ENCODE results near the gene MS4A7.

MS4A7 gene

GRCh38 chr11:60376601-60377000 lies 1.7 kb upstream of the MS4A7 start:
- DNase-seq (ENCODE audit: low read depth, low spot score): no peak
- no peak overlapping the region for H3K4me3 ChIP-seq (ENCODE audit: low read depth, low read length)
- in situ Hi-C loops (cut with HindIII; ENCODE audit: low sequenced_read_pairs): no loop called here
- no peak for TF ChIP-seq CTCF (IDR thresholded peaks at IDR 0.05; ENCODE audit: low read depth, low read length)

GRCh38 chr11:60377401-60378136 lies 763 bp upstream of the MS4A7 start:
- in situ Hi-C loops (cut with HindIII; ENCODE audit: low sequenced_read_pairs): no loop called here
- no peak overlapping the region for H3K4me3 ChIP-seq (ENCODE audit: low read depth, low read length)
- TF ChIP-seq CTCF (IDR thresholded peaks at IDR 0.05; ENCODE audit: low read depth, low read length): no peak
- DNase-seq (ENCODE audit: low read depth, low spot score): no peak

DNA sequence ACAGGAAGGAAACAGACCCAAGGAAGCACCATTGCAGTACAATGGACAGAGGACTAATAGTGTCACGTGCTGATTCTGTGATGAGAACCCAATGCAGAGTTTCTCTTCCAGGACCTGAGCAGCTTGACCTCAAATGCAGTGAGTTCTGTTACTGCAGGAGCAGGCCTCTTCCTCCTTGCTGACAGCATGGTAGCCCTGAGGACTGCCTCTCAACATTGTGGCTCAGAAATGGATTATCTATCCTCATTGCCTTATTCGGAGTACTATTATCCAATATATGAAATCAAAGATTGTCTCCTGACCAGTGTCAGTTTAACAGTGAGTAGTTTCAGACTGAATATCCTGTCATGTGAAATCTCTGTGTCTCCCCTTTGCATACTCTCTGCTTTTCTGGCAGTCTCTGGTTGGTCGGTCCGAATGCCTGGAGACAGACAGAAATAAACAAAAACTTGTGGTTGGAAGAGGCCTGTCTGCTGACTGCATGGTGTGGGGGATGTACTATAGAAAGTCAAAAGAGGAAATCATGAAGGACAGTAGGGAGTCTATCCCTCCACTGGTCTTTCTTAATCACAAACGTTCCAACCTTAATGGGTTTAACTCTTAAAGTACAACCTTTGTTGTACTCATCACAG lies 11.1 kb downstream of the MS4A7 start:
- no peak for DNase-seq (ENCODE audit: low read depth, low spot score)
- in situ Hi-C loops (cut with HindIII; ENCODE audit: low sequenced_read_pairs): no loop called here
- TF ChIP-seq CTCF (IDR thresholded peaks at IDR 0.05; ENCODE audit: low read depth, low read length): no peak
- no peak overlapping the region for H3K4me3 ChIP-seq (ENCODE audit: low read depth, low read length)

DNA sequence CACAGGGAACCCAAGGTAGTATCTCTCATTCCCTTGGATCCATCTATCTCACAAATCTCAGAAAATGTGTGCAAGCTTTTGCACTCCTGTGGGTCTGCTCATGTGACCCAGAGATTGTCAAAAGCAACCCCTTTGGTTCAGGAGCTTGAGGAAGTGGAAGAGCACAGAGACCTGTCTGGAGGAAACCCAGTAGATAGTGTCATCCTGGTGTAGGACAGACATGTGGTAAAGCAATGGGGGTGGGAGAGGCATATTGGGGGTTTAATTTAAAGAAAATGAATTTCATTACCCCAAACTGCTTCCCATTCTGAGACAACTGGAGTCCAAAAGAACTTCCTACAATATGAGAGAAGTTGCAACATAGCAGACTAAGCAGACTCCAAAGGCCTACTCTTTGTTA lies 12.1 kb downstream of the MS4A7 start:
- in situ Hi-C loops (cut with HindIII; ENCODE audit: low sequenced_read_pairs): no loop called here
- TF ChIP-seq CTCF (IDR thresholded peaks at IDR 0.05; ENCODE audit: low read depth, low read length): no peak
- H3K4me3 ChIP-seq (ENCODE audit: low read depth, low read length): no peak overlapping the region
- DNase-seq (ENCODE audit: low read depth, low spot score): no peak

DNA sequence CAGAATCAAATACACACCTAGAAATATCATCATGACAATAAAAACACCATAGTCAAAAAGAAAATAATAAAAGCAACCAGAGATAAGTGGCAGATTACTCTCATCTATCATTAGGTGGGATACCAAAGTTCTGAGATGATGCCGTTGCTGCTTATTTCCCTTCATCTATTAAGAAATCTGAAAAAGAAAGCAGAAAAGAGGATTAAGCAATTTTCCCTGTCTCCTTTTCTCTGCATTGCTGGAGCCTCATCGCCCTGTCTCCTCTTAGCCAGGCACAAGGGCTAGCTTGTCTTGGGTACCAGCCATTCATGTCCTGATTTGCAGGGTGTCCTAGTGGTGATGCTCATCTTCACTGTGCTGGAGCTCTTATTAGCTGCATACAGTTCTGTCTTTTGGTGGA lies 14.0 kb downstream of the MS4A7 start:
- H3K4me3 ChIP-seq (ENCODE audit: low read depth, low read length): no peak overlapping the region
- TF ChIP-seq CTCF (IDR thresholded peaks at IDR 0.05; ENCODE audit: low read depth, low read length): no peak
- in situ Hi-C loops (cut with HindIII; ENCODE audit: low sequenced_read_pairs): no loop called here
- no peak for DNase-seq (ENCODE audit: low read depth, low spot score)

- TF ChIP-seq CTCF (IDR thresholded peaks at IDR 0.05; ENCODE audit: low read depth, low read length): no peak
- no peak overlapping the region for H3K4me3 ChIP-seq (ENCODE audit: low read depth, low read length)
- in situ Hi-C loops (cut with HindIII; ENCODE audit: low sequenced_read_pairs): no loop called here
- no peak for DNase-seq (ENCODE audit: low read depth, low spot score)
These were observed 14.7 kb downstream of the MS4A7 start for GRCh38 chr11:60393016-60393415.
